HG03457 (cell line): Measurements from ENCODE around the gene KLK2.
"Not testable (repeated sequence)": the region's sequence is repeated elsewhere in the genome, so short reads cannot be mapped to it uniquely, and the experiment has no call there.

Experiments used
- ATAC-seq: cut with Tn5 transposase; IDR thresholded peaks from one replicate; pipeline ENCODE4 v1.9.1; 2021; ENCODE audit warnings: moderate number of reproducible peaks; ENCODE audit not compliant: unreplicated experiment

Gene KLK2

DNA sequence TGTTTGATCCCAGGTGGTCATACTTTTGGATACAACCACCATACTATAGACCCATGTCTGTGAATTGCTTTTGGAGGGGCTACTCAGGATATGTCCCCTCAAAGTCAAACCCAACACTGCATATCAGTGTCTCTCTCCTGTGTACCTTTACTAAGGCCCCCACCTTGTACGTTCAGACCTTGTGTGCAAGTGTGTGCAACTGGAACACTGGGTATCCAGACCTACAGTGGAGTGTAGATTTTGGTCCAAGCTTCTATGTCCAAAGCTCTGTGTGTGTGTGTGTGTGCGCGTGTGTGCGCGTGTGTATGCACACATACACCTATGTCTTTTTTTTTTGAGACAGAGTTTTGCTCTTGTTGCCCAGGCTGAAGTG lies 18.0 kb downstream of the KLK2 start:
- ATAC-seq, result no peak

DNA sequence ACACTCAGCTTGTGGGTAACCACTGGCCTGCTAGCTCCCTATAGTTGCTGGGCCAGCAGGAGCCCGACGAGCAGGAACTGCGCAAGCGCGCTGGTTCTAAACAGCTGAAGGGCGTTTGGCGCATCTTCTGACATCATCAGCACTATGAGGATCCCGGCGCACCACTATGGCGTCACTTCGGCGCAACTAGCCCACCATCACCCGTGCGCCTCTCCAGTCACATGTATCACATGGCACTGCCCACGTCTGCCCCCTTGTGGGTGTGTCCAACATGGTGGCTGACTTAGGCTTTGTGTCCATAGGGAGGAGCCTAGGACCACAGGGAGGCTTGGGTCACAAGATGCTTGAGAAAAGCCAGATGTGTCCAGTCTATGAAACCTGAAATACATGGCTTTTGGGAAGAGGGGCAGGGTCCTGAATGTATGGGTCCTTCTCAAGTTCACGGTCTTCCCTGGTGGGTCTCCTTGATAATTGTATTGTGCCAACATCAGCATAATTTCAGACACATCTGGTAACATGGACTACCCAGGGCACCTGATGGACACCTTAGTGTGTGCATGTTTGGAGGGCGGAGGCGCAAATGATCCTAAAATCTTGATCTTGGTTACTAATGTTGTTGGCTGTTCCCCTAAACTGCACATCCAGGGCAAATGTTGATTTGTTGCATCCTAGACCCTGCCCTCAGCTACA lies 20.0 kb downstream of the KLK2 start:
- ATAC-seq, result no peak

DNA sequence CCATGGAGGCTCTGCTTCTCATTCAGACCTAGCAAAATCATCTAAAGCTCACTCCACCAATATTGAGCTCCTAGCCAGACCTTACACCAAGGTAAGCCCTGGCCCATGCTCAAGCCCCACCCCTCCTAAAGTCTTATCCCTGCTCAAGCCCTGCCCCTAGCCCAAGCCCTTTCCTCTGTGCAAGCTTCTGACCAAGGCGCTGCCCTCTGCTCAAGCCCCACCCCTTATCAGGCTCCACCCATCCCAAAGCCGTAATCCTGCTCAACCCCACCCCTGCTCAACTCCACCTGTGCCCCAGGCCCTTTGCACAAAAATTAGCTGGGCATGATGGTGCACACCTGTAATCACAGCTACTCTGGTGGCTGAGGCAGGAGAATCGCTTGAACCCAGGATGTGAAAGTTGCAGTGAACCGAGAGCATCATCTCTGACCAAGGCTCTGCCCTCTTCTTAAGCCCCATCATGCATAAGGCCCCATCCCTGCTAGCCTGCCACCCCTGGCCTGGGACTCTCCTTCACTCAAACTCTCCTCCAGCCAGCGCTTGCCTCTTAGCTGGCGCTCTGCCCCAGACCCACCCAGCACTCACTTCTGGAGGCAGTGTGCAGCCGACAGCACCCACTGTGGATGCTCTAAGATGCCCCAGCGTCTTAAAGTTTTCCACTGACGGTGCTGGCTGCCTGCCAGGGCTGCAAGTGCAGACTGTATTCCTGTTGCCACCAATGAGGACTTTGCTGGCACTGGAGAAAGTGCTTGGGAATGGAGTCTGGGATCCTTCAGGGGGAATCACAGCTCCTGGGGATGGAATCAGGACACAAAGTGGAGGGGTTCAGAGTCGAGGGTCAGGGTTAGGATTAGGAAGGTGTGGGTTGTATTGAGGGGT lies 21.5 kb downstream of the KLK2 start:
- no peak for ATAC-seq

DNA sequence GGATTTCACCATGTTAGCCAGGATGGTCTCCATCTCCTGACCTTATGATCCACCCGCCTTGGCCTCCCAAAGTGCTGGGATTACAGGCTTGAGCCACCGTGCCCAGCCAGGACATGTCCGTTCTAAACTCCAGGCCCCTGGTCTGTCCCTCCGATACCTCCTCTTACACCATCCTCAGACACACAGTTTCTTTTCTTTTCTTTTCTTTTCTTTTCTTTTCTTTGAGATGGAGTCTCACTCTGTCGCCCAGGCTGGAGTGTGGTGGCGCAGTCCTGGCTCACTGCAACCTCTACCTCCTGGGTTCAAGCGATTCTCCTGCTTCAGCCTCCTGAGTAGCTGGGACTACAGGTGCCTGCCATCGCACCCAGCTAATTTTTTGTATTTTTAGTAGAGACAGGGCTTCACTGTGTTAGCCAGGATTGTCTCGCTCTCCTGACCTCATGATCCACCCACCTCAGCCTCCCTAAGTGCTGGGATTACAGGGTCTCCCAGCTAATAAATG lies 22.9 kb downstream of the KLK2 start:
- not testable (repeated sequence) for ATAC-seq

DNA sequence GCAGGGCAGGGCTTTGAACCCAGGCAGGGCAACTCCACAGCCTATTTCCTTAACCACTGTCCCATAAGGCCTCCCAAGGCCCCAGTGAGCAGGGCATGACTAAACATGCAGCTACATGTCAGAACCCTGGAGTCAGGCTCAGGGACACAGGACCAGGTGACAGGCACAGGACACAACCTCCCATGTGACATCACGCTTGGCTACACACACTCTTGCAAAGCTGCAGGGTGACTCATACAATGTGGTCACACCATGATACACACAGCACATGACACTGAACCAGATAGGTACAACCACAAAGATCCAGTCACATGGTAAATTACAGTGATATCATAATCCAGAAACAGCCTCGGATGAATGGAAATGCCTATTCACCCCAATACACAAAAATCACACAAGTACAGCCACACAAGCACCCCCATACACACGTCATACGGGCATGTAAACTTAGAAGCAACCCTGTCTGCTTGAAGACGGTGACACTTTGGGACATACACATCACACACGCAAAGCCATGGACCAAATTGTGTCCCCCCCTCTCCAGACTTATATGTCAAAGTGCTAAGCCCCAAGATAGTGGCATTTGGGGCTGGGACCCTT lies 23.5 kb downstream of the KLK2 start:
- peak; percentile 63 for ATAC-seq

DNA sequence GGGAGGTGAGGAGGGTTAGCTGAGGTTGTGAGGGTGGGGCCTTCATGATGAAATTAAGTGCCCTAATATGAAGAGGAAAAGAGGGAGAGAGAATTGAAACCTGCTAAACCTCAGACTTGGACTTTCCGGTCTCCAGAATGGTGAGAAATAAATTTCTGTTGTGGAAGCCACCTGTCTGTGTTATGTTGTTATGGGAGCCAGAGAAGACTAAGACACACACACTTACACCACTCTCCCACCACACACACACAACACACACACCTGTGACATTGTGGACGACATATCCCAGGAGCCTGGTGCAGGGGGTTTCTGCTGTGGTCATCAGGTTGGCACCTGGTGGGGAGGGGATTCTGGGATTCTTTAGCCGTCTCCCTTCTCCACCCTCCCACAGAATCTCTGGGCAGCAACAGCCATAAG lies 24.0 kb downstream of the KLK2 start:
- peak; percentile 24 for ATAC-seq

DNA sequence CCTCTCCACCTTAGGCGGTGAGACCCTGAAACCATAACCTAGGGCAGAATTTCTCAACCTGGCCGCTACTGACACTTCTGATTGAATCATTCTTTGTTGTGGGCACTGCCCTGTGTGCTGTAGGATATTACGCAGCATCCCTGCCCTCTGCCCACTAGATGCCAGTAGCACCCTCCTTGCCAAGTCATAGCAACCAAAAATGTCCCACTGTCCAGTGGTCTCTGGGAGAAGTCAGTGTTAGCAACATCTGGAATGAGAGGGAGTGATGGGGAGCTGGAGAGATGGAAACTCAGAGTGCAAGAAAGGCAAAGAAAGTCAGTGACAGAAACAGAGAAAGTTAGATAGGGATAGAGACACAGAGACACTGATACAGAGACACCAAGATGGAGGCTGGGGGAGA lies 24.4 kb downstream of the KLK2 start:
- peak; percentile 26 for ATAC-seq

DNA sequence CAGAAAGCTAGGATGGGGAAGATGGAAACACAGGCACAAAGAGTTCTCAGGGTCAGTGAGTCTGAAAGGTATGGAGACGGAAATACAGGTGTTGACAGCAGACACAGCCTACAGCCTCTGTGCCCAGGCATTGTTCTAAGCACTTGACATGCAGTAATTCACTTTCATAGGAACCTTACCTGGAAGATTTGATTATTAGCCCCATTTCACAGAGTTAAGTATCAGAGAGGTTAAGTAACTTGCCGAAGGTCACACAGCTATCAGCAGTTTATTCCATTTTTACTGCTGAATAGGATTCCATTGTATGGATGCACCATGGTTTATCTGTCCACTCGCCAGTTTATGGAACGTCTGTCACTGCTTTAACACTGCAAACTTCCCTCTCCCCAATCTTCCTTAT lies 24.8 kb downstream of the KLK2 start:
- ATAC-seq, result no peak

DNA sequence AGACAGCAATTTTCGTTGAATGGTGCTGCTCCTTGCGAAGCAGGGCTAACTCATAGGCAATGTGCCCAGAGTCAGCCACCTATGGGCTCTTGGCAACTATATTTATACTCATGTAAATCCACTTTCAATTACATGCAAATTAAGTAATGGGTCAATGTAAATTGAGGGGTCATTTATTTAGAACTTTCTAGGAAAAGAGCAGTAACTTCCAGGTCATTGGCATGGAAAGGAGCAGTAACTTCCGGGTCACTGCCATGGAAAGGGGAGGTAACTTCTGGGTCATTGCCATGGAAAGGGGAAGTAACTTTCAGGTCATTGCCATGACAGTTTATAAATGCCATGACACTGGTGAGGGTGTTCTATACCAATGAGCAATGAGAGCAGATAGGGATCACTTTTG lies 26.3 kb downstream of the KLK2 start:
- ATAC-seq, result no peak

DNA sequence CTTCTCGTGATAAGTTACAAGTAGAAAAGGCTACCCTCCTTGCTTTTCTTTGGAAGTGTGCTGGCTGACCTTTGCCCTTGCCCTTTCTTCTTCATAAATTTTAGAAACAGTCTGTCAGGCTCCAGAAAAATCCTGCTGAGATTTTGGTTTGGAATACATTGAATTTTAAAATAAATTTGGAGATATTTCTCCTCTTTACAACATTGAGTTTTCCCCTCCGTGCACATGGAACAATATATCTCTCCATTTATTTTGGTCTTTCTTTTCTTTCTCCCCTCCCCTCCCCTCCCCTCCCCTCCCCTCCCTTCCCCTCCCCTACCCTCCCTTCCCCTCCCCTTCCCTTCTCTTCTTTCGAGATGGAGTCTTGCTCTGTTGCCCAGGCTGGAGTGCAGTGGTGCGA lies 29.4 kb downstream of the KLK2 start:
- no peak for ATAC-seq

DNA sequence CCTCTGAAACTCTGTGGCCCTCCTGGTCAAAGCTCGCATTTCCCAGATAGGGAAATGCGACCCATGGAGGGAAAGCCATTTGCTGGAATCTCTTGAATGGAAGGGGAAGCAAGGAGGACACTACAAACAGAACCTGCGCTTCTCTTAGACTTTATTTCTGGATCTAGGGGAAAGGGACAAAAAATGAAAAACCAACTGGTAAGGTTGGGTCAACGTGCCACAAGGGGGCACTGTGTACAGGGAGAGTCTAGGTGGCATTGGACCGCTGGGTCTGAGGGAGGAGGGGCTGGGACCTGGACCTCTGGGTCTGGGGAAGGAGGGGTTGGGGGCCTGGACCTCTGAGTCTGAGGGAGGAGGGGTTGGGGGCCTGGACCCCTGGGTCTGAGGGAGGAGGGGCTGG lies 33.0 kb downstream of the KLK2 start:
- no peak for ATAC-seq

DNA sequence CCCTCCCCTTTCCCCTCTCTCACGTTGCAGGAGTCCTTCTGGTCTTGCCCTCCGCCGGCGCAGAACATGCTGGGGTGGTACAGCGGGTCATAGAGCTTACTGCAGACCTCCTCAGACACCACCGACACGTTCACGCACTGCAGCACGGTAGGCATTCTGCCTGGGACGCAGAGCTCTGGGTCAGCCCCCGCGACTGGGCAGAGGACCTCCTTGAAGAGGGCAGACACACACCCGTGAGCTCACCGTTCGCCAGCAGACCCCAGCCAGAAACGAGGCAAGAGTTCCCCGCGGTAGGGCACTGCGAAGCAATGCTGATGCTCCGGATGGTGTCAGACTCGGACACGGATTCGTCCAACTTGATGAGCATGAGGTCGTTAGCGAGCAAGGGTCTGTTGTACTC lies 35.1 kb downstream of the KLK2 start:
- ATAC-seq, result no peak

DNA sequence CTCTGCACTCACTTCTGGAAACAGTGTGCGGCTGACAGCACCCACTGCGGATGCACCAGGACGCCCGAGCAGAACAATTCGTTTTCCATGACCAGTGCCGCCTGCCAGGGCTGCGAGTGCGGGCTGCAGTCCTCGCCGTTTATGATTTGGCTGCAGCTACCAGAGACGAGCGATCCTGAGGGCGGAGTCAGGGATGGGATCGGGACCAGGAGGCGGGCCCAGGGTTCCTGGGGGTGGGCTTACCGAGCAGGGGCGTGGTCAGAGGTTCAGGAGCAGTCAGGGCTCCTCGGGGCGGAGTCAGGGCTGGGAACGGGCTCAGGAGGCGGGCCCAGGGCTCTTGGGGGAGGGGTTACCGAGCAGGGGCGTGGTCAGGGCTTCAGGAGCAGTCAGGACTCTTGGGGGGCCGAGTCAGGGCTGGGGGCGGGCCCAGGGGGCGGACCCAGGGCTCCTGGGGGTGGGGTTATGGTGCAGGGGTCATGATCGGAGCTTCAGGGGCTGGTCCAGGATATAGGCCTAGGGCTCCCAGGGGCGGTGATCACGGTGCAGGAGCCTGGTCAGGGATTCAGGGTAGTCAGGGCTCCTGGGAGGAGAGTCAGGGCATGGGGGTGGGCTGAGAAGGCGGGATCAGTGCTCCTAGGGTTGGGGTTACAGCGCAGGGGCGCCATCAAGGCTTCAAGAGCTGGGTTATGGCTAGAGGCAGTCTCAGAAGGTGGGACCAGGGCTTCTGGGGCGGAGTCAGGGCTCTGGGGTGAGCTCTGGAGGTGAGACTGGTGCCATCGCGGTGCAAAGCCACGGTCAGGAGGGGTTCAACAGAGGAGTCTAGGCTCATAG lies 36.2 kb downstream of the KLK2 start:
- no peak for ATAC-seq

DNA sequence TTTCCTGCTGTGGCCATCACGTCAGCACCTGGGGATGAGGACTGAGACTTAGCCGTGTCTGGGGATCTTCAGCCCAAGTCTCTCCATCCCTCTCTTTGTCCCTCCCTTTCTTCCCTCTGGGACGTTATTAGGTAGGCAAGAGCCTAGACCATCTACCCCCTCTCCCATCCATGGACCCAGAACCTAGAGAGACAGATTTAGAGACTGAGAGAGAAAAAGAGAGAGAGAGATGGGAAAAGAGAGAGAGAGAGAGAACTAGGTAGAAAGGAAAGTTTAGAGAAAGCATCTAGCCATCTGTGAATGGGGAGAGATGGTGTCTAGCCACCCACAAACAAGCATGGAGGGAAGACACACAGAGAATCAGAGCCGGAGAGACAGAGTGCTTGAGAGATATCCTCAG lies 37.5 kb downstream of the KLK2 start:
- no peak for ATAC-seq

DNA sequence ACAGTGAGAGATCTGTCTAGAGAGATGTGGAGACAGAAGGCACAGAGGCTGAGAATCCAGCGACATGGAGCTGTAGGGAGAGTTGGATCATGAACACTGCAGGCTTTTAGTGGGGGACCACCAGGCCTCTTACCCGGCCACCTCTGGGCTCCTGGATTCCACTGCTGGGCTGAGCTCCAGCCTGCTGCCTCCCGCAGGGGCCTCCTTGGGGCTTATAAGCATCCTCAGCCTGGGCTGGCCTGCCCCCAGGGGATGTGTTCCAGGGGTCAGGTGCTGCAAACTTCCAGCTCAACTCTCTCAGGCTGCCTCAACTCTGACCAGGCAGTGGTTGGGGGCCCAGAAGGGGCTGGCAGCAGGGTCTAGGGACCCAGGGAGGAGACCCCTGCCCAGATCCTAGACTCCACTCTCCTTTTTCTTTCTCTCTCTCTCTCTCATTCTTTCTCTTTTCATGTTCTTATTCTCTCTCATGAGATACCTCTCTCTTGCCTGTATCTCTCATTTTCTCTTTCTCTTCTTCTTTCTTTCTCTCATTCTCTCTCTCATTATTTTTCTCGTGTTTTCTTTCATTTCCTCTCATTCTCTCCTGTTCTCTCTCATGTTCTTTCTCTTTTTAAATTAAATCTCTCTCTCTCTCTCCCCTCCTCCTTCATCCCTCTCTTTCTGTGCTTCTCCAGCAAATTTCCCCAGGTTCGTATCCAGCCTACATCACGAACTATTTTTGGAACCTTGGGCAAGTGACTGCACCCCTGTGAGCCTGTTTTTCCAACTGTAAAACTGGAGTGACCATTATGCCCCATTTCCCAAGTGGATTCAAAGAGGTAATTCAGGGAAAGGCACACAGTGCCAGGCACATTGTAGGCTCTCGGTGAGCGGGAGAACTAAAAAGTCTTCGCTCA lies 38.2 kb downstream of the KLK2 start, which contains the start of gene KLK4:
Gene KLK4 (minus strand): TSS at position 190 of the 896 bp plus-strand sequence. CDS start 657 bp downstream, outside the sequence.
- no peak for ATAC-seq

DNA sequence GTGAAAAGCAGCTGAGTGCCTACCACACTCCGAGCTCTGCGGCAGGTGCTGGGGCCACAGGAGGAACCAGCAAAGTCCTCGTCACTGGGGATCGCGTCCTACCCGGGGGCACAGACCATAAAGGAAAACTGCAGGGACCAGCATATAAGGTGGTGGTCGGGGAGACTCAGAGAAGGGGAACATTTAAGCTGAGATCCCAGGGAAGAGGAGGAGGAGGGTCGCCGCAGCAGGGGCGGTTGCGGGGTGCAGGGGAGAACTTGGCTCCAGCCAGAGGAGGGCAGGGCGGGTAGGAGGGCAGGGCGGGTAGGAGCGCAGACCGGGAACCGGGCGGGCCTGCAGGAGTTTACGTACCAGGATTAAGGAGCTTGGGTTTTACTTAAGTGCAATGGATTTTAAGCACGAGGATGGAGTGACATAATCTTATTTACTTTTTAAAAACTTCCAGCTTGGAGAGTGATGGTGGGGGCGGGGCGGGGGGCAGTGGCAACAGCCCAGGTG lies 38.9 kb downstream of the KLK2 start:
- no peak for ATAC-seq

DNA sequence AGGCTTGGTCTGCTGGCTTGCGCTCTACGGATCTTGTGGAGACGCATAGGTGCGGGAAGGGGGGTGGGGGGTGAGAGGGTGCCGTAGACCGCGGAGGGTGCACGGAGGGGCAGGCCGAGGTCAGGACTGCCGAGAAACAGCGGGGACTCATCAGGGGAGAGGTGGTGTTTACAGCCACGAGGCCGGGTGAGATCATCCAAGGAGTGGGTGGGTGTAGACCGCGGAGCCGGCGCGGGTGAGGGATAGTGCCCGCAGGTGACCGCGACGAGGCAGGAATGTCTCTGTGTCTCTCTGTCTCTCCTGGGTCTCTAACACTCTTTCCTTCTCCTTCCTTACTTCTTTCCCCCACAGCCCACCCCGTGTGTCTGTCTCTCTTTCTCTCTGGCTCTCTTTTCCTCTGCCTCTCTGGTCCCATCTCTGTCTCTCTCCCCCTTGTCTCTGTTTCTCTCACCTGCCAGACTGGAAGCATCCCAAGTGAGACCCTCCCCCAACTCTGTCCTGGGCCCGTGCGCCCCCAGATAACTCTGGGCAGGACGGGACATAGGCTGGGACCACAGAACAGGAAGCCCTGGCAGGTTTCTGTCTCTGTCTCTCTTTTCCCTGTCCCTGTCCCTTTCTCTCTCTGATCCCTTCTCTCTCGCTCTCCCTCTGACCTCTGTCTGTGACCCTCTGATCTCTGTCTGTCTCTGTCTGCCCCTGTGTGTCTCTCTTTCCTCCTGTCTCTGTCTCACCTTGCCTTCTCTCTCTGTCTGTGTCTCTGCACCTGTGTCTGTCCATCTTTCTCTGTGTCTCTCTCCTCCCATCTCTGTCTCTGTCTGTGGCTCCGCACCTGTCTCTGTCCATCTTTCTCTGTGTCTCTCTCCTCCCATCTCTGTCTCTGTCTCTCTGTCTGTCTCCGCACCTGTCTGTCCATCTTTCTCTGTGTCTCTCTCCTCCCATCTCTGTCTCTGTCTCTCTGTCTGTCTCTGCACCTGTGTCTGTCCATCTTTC lies 39.8 kb downstream of the KLK2 start:
- ATAC-seq, result no peak

DNA sequence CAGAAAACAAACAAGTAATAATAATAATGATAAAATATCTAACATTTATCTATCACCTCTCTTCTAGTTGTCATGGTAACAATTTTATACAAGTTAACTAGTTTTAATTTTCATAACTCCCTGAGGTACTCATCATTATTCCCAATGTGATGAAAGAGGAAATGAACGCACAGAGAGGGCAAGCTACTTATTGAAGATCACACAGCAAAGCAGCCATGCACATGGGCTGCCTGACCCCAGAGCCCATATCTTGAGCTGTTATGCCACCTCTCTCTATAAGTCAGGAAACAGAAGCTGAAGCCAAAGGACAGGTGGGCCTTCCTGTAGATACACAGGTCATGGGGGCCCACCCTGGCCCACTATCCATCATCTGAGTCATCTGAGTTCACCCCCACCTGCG lies 42.8 kb downstream of the KLK2 start:
- no peak for ATAC-seq
